ENCODE data around the gene CDH15. TPM values are rescaled to one million over a fixed set of nuclear protein-coding genes. Genes with fewer than 3 reads are reported as not detected.
"Not testable (repeated sequence)": the region's sequence is repeated elsewhere in the genome, so short reads cannot be mapped to it uniquely, and the experiment has no call there.

Gene CDH15
- total and polyA plus RNA-seq, 2 of the 13 experiments (the other 11 are each of a cell fraction or from before 2014, with no cell fraction given): 0.74 to 2.2 TPM

DNA sequence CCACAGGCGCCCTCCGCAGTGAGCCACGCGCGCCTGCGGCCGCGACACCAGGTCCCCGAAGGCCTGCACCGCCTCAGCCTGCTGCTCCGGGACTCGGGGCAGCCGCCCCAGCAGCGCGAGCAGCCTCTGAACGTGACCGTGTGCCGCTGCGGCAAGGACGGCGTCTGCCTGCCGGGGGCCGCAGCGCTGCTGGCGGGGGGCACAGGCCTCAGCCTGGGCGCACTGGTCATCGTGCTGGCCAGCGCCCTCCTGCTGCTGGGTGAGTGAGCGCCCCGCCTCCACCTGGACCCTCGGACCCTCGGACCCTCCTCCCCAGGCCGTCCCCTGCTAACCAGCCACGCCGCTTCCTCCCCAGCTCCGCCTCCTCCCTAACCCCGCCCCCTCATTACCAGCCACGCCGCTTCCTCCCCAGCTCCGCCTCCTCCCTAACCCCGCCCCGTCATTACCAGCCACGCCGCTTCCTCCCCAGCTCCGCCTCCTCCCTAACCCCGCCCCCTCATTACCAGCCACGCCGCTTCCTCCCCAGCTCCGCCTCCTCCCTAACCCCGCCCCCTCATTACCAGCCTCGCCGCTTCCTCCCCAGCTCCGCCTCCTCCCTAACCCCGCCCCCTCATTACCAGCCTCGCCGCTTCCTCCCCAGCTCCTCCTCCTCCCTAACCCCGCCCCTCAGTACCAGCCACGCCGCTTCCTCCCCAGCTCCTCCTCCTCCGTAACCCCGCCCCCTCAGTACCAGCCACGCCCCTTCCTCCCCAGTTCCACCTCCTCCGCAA lies 20.8 kb downstream of the CDH15 start (continued):
- TF ChIP-seq JUN (CRISPR knock-in tag; IDR thresholded peaks at IDR 0.05) (peak; percentile 48; the same call in 1 of the 2 replicates), NCOA1 (CRISPR knock-in tag; IDR thresholded peaks at IDR 0.05) (0 out of 2 replicates have a peak, but pooled peaks have one; percentile 64), NCOA2 (CRISPR knock-in tag; IDR thresholded peaks at IDR 0.05) (peak; percentile 38; the same call in 1 of the 2 replicates), HNF4A (CRISPR knock-in tag; IDR thresholded peaks at IDR 0.05) (peak; percentile 80), MEIS2 (CRISPR knock-in tag; IDR thresholded peaks at IDR 0.05) (peak; percentile 92), SRSF1 (optimal IDR thresholded peaks at IDR 0.05; ENCODE audit: low read depth, low read length) (peak; percentile 87), ZNF552 (CRISPR knock-in tag; IDR thresholded peaks at IDR 0.05; ENCODE audit: borderline replicate concordance) (peak; percentile 71; the same call in 1 of the 2 replicates), FOXA1 (CRISPR knock-in tag; IDR thresholded peaks at IDR 0.05) (peak; percentile 48), FOXM1 (CRISPR knock-in tag; IDR thresholded peaks at IDR 0.05) (peak; percentile 66; the same call in 1 of the 2 replicates), WIZ (CRISPR knock-in tag; IDR thresholded peaks at IDR 0.05) (0 out of 2 replicates have a peak, but pooled peaks have one; percentile 33), ZNF607 (CRISPR knock-in tag; IDR thresholded peaks at IDR 0.05; ENCODE audit: borderline replicate concordance) (peak; percentile 94), NFKB2 (CRISPR knock-in tag; IDR thresholded peaks at IDR 0.05; ENCODE audit: borderline replicate concordance) (peak; percentile 73; the same call in 1 of the 2 replicates), ZNF343 (CRISPR knock-in tag; IDR thresholded peaks at IDR 0.05) (0 out of 2 replicates have a peak, but pooled peaks have one; percentile 27), ZC3H4 (CRISPR knock-in tag; IDR thresholded peaks at IDR 0.05; ENCODE audit: borderline replicate concordance) (peak; percentile 72; the same call in 1 of the 2 replicates)
- TF ChIP-seq, protein P1, sequence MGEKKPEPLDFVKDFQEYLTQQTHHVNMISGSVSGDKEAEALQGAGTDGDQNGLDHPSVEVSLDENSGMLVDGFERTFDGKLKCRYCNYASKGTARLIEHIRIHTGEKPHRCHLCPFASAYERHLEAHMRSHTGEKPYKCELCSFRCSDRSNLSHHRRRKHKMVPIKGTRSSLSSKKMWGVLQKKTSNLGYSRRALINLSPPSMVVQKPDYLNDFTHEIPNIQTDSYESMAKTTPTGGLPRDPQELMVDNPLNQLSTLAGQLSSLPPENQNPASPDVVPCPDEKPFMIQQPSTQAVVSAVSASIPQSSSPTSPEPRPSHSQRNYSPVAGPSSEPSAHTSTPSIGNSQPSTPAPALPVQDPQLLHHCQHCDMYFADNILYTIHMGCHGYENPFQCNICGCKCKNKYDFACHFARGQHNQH (CRISPR knock-in tag; IDR thresholded peaks at IDR 0.05): peak; percentile 65
- TF ChIP-seq, protein P2, sequence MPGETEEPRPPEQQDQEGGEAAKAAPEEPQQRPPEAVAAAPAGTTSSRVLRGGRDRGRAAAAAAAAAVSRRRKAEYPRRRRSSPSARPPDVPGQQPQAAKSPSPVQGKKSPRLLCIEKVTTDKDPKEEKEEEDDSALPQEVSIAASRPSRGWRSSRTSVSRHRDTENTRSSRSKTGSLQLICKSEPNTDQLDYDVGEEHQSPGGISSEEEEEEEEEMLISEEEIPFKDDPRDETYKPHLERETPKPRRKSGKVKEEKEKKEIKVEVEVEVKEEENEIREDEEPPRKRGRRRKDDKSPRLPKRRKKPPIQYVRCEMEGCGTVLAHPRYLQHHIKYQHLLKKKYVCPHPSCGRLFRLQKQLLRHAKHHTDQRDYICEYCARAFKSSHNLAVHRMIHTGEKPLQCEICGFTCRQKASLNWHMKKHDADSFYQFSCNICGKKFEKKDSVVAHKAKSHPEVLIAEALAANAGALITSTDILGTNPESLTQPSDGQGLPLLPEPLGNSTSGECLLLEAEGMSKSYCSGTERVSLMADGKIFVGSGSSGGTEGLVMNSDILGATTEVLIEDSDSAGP (CRISPR knock-in tag; IDR thresholded peaks at IDR 0.05; ENCODE audit: borderline replicate concordance): peak; percentile 86
- TF ChIP-seq FOXA1 (IDR thresholded peaks at IDR 0.05): not testable (repeated sequence)
- TF ChIP-seq, protein P3, sequence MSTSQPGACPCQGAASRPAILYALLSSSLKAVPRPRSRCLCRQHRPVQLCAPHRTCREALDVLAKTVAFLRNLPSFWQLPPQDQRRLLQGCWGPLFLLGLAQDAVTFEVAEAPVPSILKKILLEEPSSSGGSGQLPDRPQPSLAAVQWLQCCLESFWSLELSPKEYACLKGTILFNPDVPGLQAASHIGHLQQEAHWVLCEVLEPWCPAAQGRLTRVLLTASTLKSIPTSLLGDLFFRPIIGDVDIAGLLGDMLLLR (CRISPR knock-in tag; IDR thresholded peaks at IDR 0.05): peak; percentile 81
- TF ChIP-seq, protein P4, sequence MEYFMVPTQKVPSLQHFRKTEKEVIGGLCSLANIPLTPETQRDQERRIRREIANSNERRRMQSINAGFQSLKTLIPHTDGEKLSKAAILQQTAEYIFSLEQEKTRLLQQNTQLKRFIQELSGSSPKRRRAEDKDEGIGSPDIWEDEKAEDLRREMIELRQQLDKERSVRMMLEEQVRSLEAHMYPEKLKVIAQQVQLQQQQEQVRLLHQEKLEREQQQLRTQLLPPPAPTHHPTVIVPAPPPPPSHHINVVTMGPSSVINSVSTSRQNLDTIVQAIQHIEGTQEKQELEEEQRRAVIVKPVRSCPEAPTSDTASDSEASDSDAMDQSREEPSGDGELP (IDR thresholded peaks at IDR 0.05; ENCODE audit: borderline replicate concordance, low read depth): peak; percentile 67; the same call in 1 of the 2 replicates
- TF ChIP-seq, protein P5, sequence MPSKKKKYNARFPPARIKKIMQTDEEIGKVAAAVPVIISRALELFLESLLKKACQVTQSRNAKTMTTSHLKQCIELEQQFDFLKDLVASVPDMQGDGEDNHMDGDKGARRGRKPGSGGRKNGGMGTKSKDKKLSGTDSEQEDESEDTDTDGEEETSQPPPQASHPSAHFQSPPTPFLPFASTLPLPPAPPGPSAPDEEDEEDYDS (CRISPR knock-in tag; IDR thresholded peaks at IDR 0.05): peak; percentile 81; the same call in 1 of the 2 replicates
- TF ChIP-seq, protein P6, sequence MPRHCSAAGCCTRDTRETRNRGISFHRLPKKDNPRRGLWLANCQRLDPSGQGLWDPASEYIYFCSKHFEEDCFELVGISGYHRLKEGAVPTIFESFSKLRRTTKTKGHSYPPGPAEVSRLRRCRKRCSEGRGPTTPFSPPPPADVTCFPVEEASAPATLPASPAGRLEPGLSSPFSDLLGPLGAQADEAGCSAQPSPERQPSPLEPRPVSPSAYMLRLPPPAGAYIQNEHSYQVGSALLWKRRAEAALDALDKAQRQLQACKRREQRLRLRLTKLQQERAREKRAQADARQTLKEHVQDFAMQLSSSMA (CRISPR knock-in tag; IDR thresholded peaks at IDR 0.05): peak; percentile 90; the same call in 1 of the 2 replicates
- TF ChIP-seq, protein P7, sequence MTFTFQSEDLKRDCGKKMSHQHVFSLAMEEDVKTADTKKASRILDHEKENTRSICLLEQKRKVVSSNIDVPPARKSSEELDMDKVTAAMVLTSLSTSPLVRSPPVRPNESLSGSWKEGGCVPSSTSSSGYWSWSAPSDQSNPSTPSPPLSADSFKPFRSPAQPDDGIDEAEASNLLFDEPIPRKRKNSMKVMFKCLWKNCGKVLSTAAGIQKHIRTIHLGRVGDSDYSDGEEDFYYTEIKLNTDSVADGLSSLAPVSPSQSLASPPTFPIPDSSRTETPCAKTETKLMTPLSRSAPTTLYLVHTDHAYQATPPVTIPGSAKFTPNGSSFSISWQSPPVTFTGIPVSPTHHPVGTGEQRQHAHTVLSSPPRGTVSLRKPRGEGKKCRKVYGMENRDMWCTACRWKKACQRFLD (CRISPR knock-in tag; IDR thresholded peaks at IDR 0.05; ENCODE audit: borderline replicate concordance): peak; percentile 81; the same call in 1 of the 2 replicates
